SU-DHL-6 (cell line): ENCODE results near the gene ATP8A2.

Experiments
- H2AFZ ChIP-seq: fragments of 200-600 bp; sonication (generic); 2 replicates; pipeline ENCODE4 v1.6.1; 2014; ENCODE audit warnings: low read depth, mild to moderate bottlenecking, moderate library complexity, mixed read lengths, antibody characterized with exemption, low read length; ENCODE audit not compliant: severe bottlenecking
- H3F3A ChIP-seq: fragments of 200-600 bp; shearing (Covaris generic); 2 replicates; pipeline ENCODE4 v1.6.0; 2016; ENCODE audit warnings: antibody characterized with exemption, mild to moderate bottlenecking; ENCODE audit not compliant: insufficient read depth
- H3K27ac ChIP-seq: fragments of 200-600 bp; sonication (generic); 2 replicates; pipeline ENCODE4 v1.5.1; 2016; ENCODE audit warnings: low read depth, mild to moderate bottlenecking, low read length, moderate library complexity, mixed read lengths
- H3K27me3 ChIP-seq: fragments of 200-600 bp; sonication (generic), shearing (Covaris generic); 2 replicates; pipeline ENCODE4 v1.6.0; 2014; ENCODE audit warnings: mild to moderate bottlenecking, low read length
- H3K36me3 ChIP-seq: fragments of 200-600 bp; sonication (generic); 2 replicates; pipeline ENCODE4 v1.6.1; 2014; ENCODE audit warnings: mild to moderate bottlenecking, low read length, mixed read lengths
- H3K4me2 ChIP-seq: fragments of 300-600, 200-600 bp; shearing (Covaris generic), sonication (generic); 2 replicates; pipeline ENCODE4 v1.6.0; 2014; ENCODE audit warnings: low read length, low read depth, mild to moderate bottlenecking; ENCODE audit not compliant: poor library complexity, severe bottlenecking
- H3K4me3 ChIP-seq: fragments of 200-600 bp; sonication (generic); 2 replicates; pipeline ENCODE4 v1.5.1; 2014; ENCODE audit warnings: antibody characterized with exemption, low read length, mild to moderate bottlenecking, mixed read lengths; ENCODE audit not compliant: insufficient read depth, poor library complexity, severe bottlenecking
- H3K79me2 ChIP-seq: fragments of 200-600 bp; sonication (generic); 2 replicates; pipeline ENCODE4 v1.6.1; 2014; ENCODE audit warnings: mild to moderate bottlenecking, low read length, moderate library complexity; ENCODE audit not compliant: insufficient read depth
- H3K9ac ChIP-seq: fragments of 200-600 bp; sonication (generic); 2 replicates; pipeline ENCODE4 v1.7.0; 2014; ENCODE audit warnings: mild to moderate bottlenecking, low read length
- H3K9me2 ChIP-seq: fragments of 200-600 bp; sonication (generic); replicated peaks from 2 replicates; pipeline ENCODE4 v1.6.1; 2014; ENCODE audit warnings: low read length; ENCODE audit not compliant: insufficient read depth
- H3K9me3 ChIP-seq: fragments of 200-600 bp; sonication (generic); 2 replicates; pipeline ENCODE4 v1.6.1; 2014; ENCODE audit warnings: low read length, mixed read lengths; ENCODE audit not compliant: insufficient read depth
- H4K20me1 ChIP-seq: fragments of 200-600 bp; sonication (generic); 2 replicates; pipeline ENCODE4 v1.6.1; 2014; ENCODE audit warnings: low read depth, mild to moderate bottlenecking, antibody characterized with exemption, low read length, moderate library complexity, mixed read lengths
- EZH2phosphoT487 ChIP-seq: fragments of 200-600 bp; sonication (generic), shearing (Covaris generic); conservative IDR thresholded peaks from 2 replicates; pipeline ENCODE4 v1.6.1; 2018; ENCODE audit warnings: mild to moderate bottlenecking, antibody characterized with exemption, low read length, moderate library complexity, mixed read lengths
- TF ChIP-seq, protein P1 (sequence below): fragments of 200-600 bp; sonication (generic); IDR thresholded peaks from one replicate; pipeline ENCODE4 v1.5.1; 2017; ENCODE audit warnings: antibody characterized with exemption, mild to moderate bottlenecking, low read length, moderate library complexity; ENCODE audit not compliant: insufficient read depth, poor library complexity, severe bottlenecking

The ATP8A2 gene

DNA sequence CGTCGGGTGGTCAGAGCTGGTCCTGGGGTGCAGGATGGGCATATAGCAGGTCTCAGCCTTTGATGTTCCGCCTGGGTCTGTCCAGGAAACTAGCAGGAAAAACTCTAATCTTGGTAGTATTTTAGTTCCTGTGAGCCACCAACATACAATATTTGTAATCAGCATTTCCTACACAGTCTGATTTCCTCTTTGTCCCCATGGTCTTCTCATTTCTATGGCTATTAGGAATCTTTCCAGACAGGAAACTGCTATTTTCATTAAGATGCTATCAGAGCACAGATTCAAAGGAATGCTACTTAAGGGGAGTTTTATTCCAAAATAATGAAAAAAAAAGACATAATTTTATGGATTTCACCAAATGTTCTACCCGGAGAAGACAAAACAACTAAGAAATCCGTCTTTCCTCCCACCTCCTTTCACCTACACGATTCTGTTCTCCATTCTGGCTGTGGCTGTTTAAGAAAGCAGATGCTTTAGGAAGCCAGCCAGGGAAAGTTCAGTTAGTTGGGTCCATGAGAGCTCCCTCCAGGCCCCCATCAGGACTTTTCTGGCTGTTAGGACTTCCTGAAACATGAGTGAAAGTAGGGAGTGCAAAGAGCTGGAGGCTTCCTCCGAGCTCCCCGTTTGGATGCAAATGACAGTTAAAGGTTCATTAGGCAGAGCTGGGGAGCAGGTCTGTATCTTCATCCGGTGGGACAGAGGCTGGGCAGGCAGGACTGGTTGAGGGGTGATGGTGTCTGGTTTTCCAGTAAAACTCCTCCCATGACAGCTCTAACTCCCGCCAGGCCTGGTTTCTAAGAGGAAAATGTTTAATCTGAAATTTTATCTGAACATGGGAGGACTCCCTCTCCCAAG is 643.7 kb downstream of the ATP8A2 start:
- Histone ChIP-seq H4K20me1 (no peaks in the 10 kb centered on the region), H3K9me2 (no peaks in the 10 kb centered on the region), H3K9me3 (no peaks in the 10 kb centered on the region), H3K27me3 (no peaks in the 10 kb centered on the region), H2AFZ (no peak overlapping the region), H3K27ac (no peak overlapping the region), H3F3A (no peaks in the 10 kb centered on the region), H3K4me2 (no peak overlapping the region), H3K9ac (no peak overlapping the region), H3K36me3 (no peaks in the 10 kb centered on the region), H3K4me3 (no peak overlapping the region), H3K79me2 (no peaks in the 10 kb centered on the region)
- TF ChIP-seq, protein P1, sequence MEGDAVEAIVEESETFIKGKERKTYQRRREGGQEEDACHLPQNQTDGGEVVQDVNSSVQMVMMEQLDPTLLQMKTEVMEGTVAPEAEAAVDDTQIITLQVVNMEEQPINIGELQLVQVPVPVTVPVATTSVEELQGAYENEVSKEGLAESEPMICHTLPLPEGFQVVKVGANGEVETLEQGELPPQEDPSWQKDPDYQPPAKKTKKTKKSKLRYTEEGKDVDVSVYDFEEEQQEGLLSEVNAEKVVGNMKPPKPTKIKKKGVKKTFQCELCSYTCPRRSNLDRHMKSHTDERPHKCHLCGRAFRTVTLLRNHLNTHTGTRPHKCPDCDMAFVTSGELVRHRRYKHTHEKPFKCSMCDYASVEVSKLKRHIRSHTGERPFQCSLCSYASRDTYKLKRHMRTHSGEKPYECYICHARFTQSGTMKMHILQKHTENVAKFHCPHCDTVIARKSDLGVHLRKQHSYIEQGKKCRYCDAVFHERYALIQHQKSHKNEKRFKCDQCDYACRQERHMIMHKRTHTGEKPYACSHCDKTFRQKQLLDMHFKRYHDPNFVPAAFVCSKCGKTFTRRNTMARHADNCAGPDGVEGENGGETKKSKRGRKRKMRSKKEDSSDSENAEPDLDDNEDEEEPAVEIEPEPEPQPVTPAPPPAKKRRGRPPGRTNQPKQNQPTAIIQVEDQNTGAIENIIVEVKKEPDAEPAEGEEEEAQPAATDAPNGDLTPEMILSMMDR = no peak
- TF ChIP-seq EZH2phosphoT487 = no peak

DNA sequence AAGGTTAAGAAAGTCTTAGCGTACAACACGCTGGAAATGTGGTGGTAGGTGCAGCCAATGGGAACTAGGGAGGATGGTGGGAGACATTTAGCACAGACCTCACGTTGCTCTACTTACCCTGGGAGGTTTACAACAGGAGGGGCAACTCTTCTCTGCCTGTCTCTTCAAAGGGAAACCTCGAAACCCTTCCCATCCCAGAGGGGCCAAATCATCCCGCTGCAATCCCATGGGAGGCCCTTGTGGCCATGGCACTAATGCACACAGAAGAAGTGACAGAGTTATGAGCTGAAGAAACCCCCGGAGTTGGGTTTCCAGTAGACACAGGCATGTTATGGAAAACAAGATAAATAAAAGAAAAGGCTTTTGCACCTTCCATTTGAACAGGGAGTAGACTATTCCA is 644.4 kb downstream of the ATP8A2 start:
- no peak overlapping the region for H3K27ac ChIP-seq
- no peaks in the 10 kb centered on the region for H3K9me2 ChIP-seq
- H4K20me1 ChIP-seq = no peaks in the 10 kb centered on the region
- H3K27me3 ChIP-seq = no peaks in the 10 kb centered on the region
- no peak overlapping the region for H2AFZ ChIP-seq
- H3F3A ChIP-seq = no peaks in the 10 kb centered on the region
- no peak overlapping the region for H3K4me3 ChIP-seq
- no peak overlapping the region for H3K4me2 ChIP-seq
- TF ChIP-seq, protein P1 = no peak
- no peak for TF ChIP-seq EZH2phosphoT487
- H3K79me2 ChIP-seq = no peaks in the 10 kb centered on the region
- no peaks in the 10 kb centered on the region for H3K9me3 ChIP-seq
- H3K9ac ChIP-seq = no peak overlapping the region
- no peaks in the 10 kb centered on the region for H3K36me3 ChIP-seq

DNA sequence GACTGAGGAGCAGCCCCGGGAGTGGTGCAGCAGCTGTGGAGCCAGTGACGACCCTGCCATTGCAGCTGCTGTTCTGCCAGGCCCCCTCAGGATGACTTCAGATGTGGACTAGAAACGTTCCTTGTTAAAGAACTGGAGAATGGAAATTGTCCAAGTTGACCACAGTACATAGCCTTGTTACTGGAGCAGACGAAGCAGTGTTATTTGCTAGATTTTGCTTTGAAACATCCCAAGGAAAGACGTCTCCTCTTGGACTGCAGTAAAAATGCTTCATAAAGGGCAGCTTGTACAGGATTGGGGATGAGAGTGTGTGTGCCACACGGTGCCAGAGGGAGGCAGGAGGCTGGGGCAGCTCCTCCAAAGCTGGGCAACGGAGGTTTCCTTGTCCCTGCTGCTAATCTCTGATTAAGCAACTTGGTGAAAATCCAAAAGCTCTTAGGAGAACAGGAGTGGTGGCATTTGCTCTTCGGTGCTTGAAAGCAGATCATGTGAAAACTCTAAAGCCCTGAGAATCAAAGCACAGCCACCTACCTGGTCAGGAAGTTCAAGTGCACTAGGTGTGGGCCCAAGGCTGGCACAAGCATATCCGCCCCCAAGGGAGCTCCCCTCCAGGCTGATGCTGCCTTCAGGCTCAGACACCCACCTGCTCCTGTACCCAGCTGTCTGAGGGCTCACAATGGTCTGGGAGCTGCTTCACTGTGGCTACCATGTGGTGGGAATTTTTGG is 645.6 kb downstream of the ATP8A2 start:
- no peaks in the 10 kb centered on the region for H3K9me2 ChIP-seq
- no peaks in the 10 kb centered on the region for H4K20me1 ChIP-seq
- H3K36me3 ChIP-seq = no peaks in the 10 kb centered on the region
- H3K4me3 ChIP-seq = no peak overlapping the region
- H3K4me2 ChIP-seq = no peak overlapping the region
- no peak overlapping the region for H3K27ac ChIP-seq
- H3K9me3 ChIP-seq = no peaks in the 10 kb centered on the region
- H2AFZ ChIP-seq = no peak overlapping the region
- no peak for TF ChIP-seq EZH2phosphoT487
- TF ChIP-seq, protein P1 = no peak
- no peaks in the 10 kb centered on the region for H3K79me2 ChIP-seq
- H3K9ac ChIP-seq = no peak overlapping the region
- no peaks in the 10 kb centered on the region for H3F3A ChIP-seq
- no peaks in the 10 kb centered on the region for H3K27me3 ChIP-seq
